Prostate gland (tissue), 2 donors: ENCODE data around the gene SLC35D1. TPM values are rescaled to one million over a fixed set of nuclear protein-coding genes. Genes with fewer than 3 reads are reported as not detected.

Experiments
- DNase-seq: peaks from one replicate; pipeline ENCODE4 v3.0.0-alpha.2; 2019; ENCODE audit warnings: low spot score
- H3K27ac ChIP-seq, 2 donors: fragments of 200-600 bp; sonication (generic); 2 replicates each; pipeline ENCODE4 v1.5.1; 2017 to 2019
- H3K27me3 ChIP-seq: fragments of 200-600 bp; sonication (generic); replicated peaks from 2 replicates; pipeline ENCODE4 v1.5.1; 2019; ENCODE audit not compliant: insufficient read depth
- H3K36me3 ChIP-seq, 2 donors: fragments of 200-600 bp; sonication (generic); 1 replicate in 1 of 2; 2 replicates in 1 of 2; pipeline versions ENCODE4 v1.5.1 to v1.8.1; 2017 to 2019
- H3K4me1 ChIP-seq: fragments of 200-600 bp; sonication (generic); replicated peaks from 2 replicates; pipeline ENCODE4 v1.5.1; 2019
- H3K4me3 ChIP-seq, 2 donors: fragments of 200-600 bp; sonication (generic); 2 replicates each; pipeline ENCODE4 v1.5.1; 2017 to 2019
- H3K9me3 ChIP-seq: fragments of 200-600 bp; sonication (generic); 2 replicates; pipeline ENCODE4 v1.5.1; 2017
- POLR2A ChIP-seq: fragments of 450-650 bp; IDR thresholded peaks from one replicate; pipeline ENCODE4 v1.6.1; 2016; ENCODE audit warnings: antibody characterized with exemption, mild to moderate bottlenecking
- POLR2AphosphoS5 ChIP-seq: sonication (generic); formaldehyde crosslinking; IDR thresholded peaks from one replicate; pipeline ENCODE4 v1.6.1; 2017; ENCODE audit warnings: antibody characterized with exemption
- WGBS: methylation state at CpG from one replicate; pipeline ENCODE4 v1.1.5; 2018; 5-methylcytosine and 5-hydroxymethylcytosine counted together
- intact Hi-C: fragments of 100-400 bp; cut with DNase I; formaldehyde crosslinking; loops from one replicate; pipeline ENCODE4 v1.14.2; 2022
- total RNA-seq, 2 donors: library from RNA; depleted of rRNA; stranded (reverse); fragments of >200 nt; gene quantifications; one replicate each; pipeline ENCODE4 v1.1.0, GENCODE V29; 2016
- TF ChIP-seq, protein P1 (sequence below), 4 experiments: fragments of 200-600 bp in 2 of 4; fragments of 450-650 bp in 2 of 4; sonication (generic) in 2 of 4; IDR thresholded peaks; 1 replicate in 3 of 4; 2 replicates in 1 of 4; pipeline ENCODE4 v1.5.1; 2016 to 2019; ENCODE audit warnings: antibody characterized with exemption in 4 of 4, mild to moderate bottlenecking in 2 of 4, moderate library complexity in 2 of 4

SLC35D1 gene
- total RNA-seq, 2 donors from 2014 or later, result 13.0 to 13.2 TPM

DNA sequence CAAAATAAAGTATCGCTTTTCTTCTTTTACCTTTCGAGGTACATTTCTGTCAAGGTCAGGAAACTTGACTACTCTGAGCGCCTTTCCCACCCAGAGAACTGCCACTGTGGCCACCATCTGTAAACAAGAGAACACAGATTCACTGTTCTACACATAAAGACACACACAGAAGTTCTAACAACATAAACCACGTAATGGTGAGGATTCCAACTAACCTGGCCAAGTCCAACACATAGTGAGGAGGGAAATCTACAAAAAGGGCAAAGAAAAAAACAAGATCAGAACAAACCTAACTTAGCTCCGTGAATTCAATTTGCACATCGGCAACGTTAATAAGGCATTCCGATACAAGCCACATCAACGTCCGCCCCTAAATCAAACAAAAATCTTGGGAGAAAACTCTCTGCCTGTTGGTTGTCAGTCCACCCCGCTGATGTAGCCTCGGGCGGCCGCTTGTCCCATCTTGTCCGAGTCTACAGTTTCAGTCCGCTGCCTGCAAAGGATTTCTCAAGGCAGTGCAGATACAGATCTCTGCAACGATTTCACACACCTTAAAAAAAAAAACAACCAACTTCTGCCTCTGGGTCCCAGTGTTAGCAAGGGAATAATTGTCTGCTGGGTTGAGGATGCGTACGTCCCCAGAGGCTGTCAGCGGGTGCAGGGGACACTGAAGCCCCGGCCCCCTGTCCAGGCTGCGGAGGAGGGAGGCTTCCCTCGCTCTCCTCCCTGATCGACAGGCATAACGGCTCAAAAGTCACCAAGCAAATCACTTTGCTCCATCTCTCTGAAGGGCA lies 1.0 kb downstream of the SLC35D1 start:
- DNase-seq, result peak; percentile 84
- TF ChIP-seq POLR2A (no peak), POLR2AphosphoS5 (peak; percentile 5)
- no peaks in the 10 kb centered on the region for H3K27me3 ChIP-seq
- 2% methylated on average over 25 of the region's 25 CpGs for WGBS
- H3K4me1 ChIP-seq, result no peaks in the 10 kb centered on the region
- intact Hi-C loops, result loop anchor here (5.0 to 10.0 kb wide), 2 partner anchors 92 to 121 kb away; no protein-coding TSS in a partner anchor
- H3K27ac ChIP-seq, result peak overlapping the region; percentile 91 to 95
- no peaks in the 10 kb centered on the region for H3K36me3 ChIP-seq
- peak overlapping the region; percentile 57 to 89 for H3K4me3 ChIP-seq
- no peaks in the 10 kb centered on the region for H3K9me3 ChIP-seq

DNA sequence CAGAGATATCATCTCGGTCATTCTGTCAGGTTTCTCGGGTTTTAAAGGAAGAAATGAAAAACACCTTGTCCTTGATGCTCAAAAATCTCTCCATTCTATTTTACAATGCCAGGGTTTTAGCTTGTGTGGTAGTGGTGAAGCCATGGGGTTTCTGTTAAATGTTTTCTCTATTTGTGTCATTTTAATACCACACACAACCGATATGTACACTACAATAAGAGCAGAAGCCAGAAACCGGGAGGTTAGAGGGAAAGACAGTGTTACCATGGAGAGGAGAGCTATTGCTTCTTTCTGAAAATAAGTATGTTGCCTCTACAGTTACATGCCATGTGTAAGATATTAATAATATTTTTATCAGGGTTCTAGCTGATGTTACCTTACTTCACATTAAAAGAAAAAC lies 2.8 kb downstream of the SLC35D1 start:
- 28% methylated on average over 4 of the region's 4 CpGs for WGBS
- no peak for DNase-seq
- Histone ChIP-seq H3K4me1 (no peaks in the 10 kb centered on the region), H3K9me3 (no peaks in the 10 kb centered on the region), H3K27ac (no peak overlapping the region), H3K4me3 (no peak overlapping the region), H3K36me3 (no peaks in the 10 kb centered on the region), H3K27me3 (no peaks in the 10 kb centered on the region)
- intact Hi-C loops, result loop anchor here (5.0 to 10.0 kb wide), 2 partner anchors 94 to 119 kb away; no protein-coding TSS in a partner anchor
- TF ChIP-seq POLR2A (no peak), POLR2AphosphoS5 (no peak)
- TF ChIP-seq, protein P1, sequence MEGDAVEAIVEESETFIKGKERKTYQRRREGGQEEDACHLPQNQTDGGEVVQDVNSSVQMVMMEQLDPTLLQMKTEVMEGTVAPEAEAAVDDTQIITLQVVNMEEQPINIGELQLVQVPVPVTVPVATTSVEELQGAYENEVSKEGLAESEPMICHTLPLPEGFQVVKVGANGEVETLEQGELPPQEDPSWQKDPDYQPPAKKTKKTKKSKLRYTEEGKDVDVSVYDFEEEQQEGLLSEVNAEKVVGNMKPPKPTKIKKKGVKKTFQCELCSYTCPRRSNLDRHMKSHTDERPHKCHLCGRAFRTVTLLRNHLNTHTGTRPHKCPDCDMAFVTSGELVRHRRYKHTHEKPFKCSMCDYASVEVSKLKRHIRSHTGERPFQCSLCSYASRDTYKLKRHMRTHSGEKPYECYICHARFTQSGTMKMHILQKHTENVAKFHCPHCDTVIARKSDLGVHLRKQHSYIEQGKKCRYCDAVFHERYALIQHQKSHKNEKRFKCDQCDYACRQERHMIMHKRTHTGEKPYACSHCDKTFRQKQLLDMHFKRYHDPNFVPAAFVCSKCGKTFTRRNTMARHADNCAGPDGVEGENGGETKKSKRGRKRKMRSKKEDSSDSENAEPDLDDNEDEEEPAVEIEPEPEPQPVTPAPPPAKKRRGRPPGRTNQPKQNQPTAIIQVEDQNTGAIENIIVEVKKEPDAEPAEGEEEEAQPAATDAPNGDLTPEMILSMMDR (IDR thresholded peaks at IDR 0.05), result no peak

DNA sequence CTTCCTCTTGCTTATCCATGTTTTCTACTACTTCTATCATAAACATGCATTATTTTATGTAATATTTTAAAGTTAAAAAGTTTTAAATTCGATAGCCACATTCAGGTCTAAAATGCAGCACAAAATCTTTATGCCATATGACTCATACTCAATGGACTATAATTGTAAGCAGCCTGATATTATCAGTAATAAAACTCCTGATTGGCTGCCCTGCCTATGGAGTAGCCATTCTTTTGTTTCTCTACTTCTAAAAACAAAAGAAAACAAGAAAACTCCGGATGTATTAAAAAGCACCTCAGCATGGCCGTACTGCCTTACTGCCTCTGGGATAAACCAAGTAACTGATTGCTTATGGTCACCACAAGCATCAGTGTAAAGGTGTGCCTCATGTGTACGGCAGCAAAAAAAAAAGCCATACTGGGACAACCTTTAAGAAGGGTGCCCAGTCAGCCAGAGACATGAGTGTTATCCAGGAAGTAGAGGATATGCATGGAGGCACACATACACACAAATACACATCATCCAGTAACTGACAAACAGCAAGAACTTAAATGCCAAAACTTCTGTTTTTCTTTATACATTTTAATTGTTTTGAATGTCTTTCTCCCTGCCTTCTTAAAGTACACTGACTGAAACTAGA lies 9.2 kb downstream of the SLC35D1 start:
- Histone ChIP-seq H3K27me3 (no peaks in the 10 kb centered on the region), H3K4me3 (no peak overlapping the region), H3K27ac (no peak overlapping the region), H3K36me3 (no peaks in the 10 kb centered on the region), H3K9me3 (no peaks in the 10 kb centered on the region), H3K4me1 (no peaks in the 10 kb centered on the region)
- intact Hi-C loops, result no loop called here
- TF ChIP-seq, protein P1 (IDR thresholded peaks at IDR 0.05), result no peak
- no peak for TF ChIP-seq POLR2A
- no peak for TF ChIP-seq POLR2AphosphoS5
- 82% methylated on average over 4 of the region's 4 CpGs for whole genome bisulfite sequencing
- DNase-seq, result no peak

DNA sequence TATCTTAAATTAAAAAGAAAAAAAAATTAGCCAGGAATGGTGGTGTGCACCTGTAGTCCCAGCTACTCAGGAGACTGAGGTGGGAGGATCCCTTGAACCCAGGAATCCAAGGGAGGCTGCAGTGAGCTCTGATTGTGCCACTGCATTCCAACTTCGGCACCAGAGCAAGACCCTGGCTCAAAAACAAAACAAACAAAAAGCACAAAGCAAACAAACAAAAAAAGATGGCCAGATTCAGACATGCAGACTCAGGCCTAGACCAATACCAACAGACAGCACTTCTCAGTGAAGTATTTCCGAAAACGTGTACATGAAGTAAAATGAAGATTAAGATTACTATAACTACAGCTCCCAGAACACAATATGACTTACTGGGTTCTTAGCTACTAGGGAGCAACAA lies 10.6 kb downstream of the SLC35D1 start:
- intact Hi-C loops, result no loop called here
- Histone ChIP-seq H3K27ac (no peak overlapping the region), H3K4me3 (no peak overlapping the region), H3K36me3 (no peaks in the 10 kb centered on the region), H3K4me1 (no peaks in the 10 kb centered on the region), H3K27me3 (no peaks in the 10 kb centered on the region), H3K9me3 (no peaks in the 10 kb centered on the region)
- TF ChIP-seq, protein P1 (IDR thresholded peaks at IDR 0.05), result no peak
- TF ChIP-seq POLR2A (no peak), POLR2AphosphoS5 (no peak)
- 44% methylated on average over 3 of the region's 3 CpGs for WGBS
- no peak for DNase-seq

DNA sequence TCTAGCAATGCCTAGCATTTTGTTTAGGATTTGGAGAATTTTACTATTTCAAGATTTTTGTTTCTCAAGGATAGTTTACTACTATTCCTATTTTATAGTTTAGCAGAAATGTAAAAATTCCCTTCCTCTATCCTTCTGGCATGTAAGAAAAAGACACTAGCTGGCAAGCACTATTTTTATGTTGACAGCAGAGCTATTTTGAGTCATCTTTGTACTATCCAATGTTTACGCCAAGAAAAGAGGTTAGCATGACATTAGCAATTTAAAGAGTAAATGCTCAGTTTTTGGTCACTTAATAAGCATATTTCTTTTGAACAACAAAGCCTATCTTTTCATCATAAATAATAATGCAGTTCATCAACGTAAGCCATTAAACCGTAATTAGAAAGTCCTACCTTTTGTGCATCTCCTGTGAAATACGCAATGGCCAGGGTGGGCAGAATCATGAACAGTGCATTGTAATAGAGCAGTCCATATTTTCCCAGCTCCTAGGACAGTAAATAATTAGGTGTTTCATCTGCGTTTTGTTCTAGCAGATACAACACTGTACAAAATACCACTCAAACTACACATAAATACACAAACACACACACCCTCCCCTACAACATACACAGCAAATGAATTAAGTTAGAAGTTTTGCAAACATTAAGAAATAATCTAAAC lies 12.0 kb downstream of the SLC35D1 start:
- intact Hi-C loops, result no loop called here
- TF ChIP-seq POLR2AphosphoS5, result no peak
- Histone ChIP-seq H3K36me3 (no peaks in the 10 kb centered on the region), H3K4me1 (no peaks in the 10 kb centered on the region), H3K27ac (no peak overlapping the region), H3K4me3 (no peak overlapping the region), H3K27me3 (no peaks in the 10 kb centered on the region), H3K9me3 (no peaks in the 10 kb centered on the region)
- WGBS, result 80% methylated on average over 5 of the region's 5 CpGs
- no peak for DNase-seq
